ENCODE data around the gene ARHGAP15. TPM values are rescaled to one million over a fixed set of nuclear protein-coding genes. Genes with fewer than 3 reads are reported as not detected.

Gene ARHGAP15
- total RNA-seq, 1 donor from 2014 or later, result not detected

DNA sequence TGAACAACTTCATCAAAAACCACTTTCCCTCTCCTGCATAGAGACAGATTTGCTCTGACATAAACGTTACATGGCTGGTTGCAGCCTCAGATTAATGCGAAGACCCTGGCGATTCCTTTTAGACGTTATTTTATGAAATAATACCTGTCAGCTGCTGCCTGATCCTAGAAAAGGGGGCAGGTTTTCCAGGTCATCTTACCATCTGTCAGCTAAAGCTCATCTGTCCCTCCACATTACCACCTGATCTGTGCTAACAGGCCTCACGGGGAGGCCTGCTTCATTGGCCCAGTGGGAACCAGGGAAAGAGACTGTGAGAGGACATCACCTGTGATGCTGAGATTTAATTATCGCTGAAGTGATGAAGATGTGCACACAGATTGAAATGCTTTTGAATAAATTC, 261.0 kb downstream of the ARHGAP15 start:
- Mint-ChIP-seq H3K36me3 (ENCODE audit: unreplicated experiment) (no peaks in the 10 kb centered on the region), H3K4me1 (ENCODE audit: unreplicated experiment) (no peaks in the 10 kb centered on the region), H3K27ac (ENCODE audit: unreplicated experiment) (no peak overlapping the region), H3K27me3 (ENCODE audit: unreplicated experiment) (peaks cover 6% of the 10 kb centered on the region), H3K9me3 (ENCODE audit: unreplicated experiment) (no peaks in the 10 kb centered on the region), H3K4me3 (ENCODE audit: unreplicated experiment) (no peak overlapping the region)
- TF ChIP-seq, protein P1, sequence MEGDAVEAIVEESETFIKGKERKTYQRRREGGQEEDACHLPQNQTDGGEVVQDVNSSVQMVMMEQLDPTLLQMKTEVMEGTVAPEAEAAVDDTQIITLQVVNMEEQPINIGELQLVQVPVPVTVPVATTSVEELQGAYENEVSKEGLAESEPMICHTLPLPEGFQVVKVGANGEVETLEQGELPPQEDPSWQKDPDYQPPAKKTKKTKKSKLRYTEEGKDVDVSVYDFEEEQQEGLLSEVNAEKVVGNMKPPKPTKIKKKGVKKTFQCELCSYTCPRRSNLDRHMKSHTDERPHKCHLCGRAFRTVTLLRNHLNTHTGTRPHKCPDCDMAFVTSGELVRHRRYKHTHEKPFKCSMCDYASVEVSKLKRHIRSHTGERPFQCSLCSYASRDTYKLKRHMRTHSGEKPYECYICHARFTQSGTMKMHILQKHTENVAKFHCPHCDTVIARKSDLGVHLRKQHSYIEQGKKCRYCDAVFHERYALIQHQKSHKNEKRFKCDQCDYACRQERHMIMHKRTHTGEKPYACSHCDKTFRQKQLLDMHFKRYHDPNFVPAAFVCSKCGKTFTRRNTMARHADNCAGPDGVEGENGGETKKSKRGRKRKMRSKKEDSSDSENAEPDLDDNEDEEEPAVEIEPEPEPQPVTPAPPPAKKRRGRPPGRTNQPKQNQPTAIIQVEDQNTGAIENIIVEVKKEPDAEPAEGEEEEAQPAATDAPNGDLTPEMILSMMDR (IDR thresholded peaks at IDR 0.05), result no peak
- DNase-seq (ENCODE audit: extremely low spot score, unreplicated experiment), result no peak

DNA sequence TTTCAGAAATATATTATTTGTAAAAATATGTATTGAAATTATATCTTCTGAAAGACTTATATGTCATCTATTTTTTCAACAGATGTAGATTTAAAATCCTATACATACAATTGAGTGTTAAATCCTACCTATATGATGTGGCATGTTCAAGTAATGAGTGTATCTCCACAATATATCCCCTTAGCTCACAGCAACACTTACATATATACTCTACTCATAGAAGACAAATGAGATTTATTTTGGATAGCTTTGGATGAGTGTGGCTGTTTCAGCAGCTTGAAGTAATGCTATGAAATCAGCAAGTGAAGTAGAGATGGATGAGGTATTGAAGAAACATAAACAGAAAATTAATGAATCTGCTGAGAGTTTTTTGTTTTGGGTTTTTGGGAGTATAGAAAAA, 263.1 kb downstream of the ARHGAP15 start:
- no peaks in the 10 kb centered on the region for H3K36me3 Mint-ChIP-seq (ENCODE audit: unreplicated experiment)
- peaks cover 6% of the 10 kb centered on the region for H3K27me3 Mint-ChIP-seq (ENCODE audit: unreplicated experiment)
- no peak overlapping the region for H3K4me3 Mint-ChIP-seq (ENCODE audit: unreplicated experiment)
- TF ChIP-seq, protein P1 (IDR thresholded peaks at IDR 0.05), result no peak
- H3K9me3 Mint-ChIP-seq (ENCODE audit: unreplicated experiment), result no peaks in the 10 kb centered on the region
- H3K27ac Mint-ChIP-seq (ENCODE audit: unreplicated experiment), result no peak overlapping the region
- no peak for DNase-seq (ENCODE audit: extremely low spot score, unreplicated experiment)
- H3K4me1 Mint-ChIP-seq (ENCODE audit: unreplicated experiment), result no peaks in the 10 kb centered on the region

DNA sequence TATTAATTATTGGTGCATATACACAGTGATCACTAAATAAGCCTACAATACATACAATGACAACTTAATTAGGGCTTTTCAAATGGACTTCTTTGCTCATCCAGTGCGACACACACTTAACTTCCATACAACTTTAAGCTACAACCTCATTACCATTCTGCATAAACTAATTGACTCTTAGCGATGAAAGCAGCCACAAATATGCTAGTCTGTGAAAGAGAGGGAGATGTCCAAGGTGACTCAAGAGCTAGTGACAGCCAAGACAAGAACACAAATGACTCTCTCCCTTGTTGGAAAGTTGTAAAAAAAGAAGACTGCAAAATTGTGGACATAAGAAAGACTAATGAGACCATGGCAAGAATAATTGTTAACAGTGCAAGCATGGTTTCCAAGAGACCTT, 264.8 kb downstream of the ARHGAP15 start:
- TF ChIP-seq, protein P1 (IDR thresholded peaks at IDR 0.05), result no peak
- Mint-ChIP-seq H3K27me3 (ENCODE audit: unreplicated experiment) (peaks cover 6% of the 10 kb centered on the region), H3K9me3 (ENCODE audit: unreplicated experiment) (no peaks in the 10 kb centered on the region), H3K4me1 (ENCODE audit: unreplicated experiment) (peaks cover 4% of the 10 kb centered on the region), H3K36me3 (ENCODE audit: unreplicated experiment) (no peaks in the 10 kb centered on the region), H3K4me3 (ENCODE audit: unreplicated experiment) (no peak overlapping the region), H3K27ac (ENCODE audit: unreplicated experiment) (no peak overlapping the region)
- DNase-seq (ENCODE audit: extremely low spot score, unreplicated experiment), result no peak

DNA sequence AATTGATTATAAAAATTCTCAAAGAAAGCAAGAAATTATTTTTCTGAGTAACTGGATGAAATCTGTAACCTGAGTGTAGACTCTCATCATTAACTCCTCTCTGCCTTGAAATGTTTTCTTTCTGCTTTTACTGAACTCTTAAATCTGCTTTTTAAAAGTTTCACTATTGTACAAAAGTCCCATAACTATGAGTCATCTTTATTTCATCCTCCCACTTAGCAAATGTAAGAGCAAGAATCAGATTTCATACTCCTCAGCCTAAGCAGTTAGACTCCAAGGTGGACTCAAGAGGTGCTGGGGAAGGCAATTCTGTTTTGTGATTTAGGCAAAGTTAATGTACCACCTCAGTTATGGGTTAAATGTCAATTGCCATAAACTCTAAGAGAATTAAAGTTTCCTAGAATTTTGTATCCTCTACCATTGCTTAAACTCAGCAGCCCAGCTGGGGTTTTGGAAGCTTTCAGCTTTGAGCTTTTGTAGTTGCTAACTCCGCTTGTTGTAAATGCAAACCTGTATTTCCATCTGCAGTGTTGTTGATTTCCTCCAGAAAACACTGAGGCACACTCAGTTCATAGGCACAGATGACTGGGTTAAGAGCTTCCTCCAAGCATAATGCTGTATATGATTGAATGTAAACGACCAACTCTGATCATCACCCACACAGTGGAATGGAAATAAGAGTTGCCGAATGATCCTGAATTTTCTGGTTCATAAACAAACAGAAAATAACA, 268.8 kb downstream of the ARHGAP15 start:
- H3K27me3 Mint-ChIP-seq (ENCODE audit: unreplicated experiment), result peaks cover 6% of the 10 kb centered on the region
- no peak for DNase-seq (ENCODE audit: extremely low spot score, unreplicated experiment)
- peaks cover 4% of the 10 kb centered on the region for H3K4me1 Mint-ChIP-seq (ENCODE audit: unreplicated experiment)
- no peaks in the 10 kb centered on the region for H3K9me3 Mint-ChIP-seq (ENCODE audit: unreplicated experiment)
- H3K36me3 Mint-ChIP-seq (ENCODE audit: unreplicated experiment), result no peaks in the 10 kb centered on the region
- no peak overlapping the region for H3K27ac Mint-ChIP-seq (ENCODE audit: unreplicated experiment)
- no peak overlapping the region for H3K4me3 Mint-ChIP-seq (ENCODE audit: unreplicated experiment)
- TF ChIP-seq, protein P1 (IDR thresholded peaks at IDR 0.05), result no peak

DNA sequence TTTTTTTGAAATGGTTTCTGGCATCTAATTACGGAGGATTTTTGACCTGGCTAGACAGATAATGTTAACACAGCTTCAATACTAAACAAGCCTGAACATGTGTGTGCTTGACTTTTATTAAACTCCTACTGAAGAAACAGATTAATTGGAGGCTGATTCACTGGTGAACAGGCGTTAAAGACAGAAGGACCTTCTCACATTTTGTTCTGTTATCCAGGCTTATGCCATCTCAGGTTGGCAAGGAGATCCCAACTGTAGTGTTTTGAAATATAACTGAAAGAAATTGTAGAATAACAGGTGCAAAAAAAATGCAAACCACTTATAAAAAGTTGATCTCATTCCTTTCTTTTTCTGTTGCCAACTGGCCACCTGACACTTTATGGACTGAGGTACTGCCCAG, 269.6 kb downstream of the ARHGAP15 start:
- peaks cover 4% of the 10 kb centered on the region for H3K4me1 Mint-ChIP-seq (ENCODE audit: unreplicated experiment)
- DNase-seq (ENCODE audit: extremely low spot score, unreplicated experiment), result no peak
- TF ChIP-seq, protein P1 (IDR thresholded peaks at IDR 0.05), result no peak
- peaks cover 6% of the 10 kb centered on the region for H3K27me3 Mint-ChIP-seq (ENCODE audit: unreplicated experiment)
- H3K9me3 Mint-ChIP-seq (ENCODE audit: unreplicated experiment), result no peaks in the 10 kb centered on the region
- H3K27ac Mint-ChIP-seq (ENCODE audit: unreplicated experiment), result no peak overlapping the region
- H3K4me3 Mint-ChIP-seq (ENCODE audit: unreplicated experiment), result no peak overlapping the region
- H3K36me3 Mint-ChIP-seq (ENCODE audit: unreplicated experiment), result no peaks in the 10 kb centered on the region

All from osteocyte (in vitro differentiated cells).